Natural killer cell treated with Interleukin-12 subunit alpha and Interleukin-12 subunit beta and Interleukin-15 and Interleukin-18, amount 100 ng/mL, for 72 hours (primary cell): ENCODE measurements around the gene JDP2. TPM values are rescaled to one million over a fixed set of nuclear protein-coding genes. Genes with fewer than 3 reads are reported as not detected.

Experiments used
- ATAC-seq, 2 donors: fragments of 150-1000 bp; cut with Tn5 transposase in 1 of 2; sonication (Bioruptor Pico), chemical (Tn5 transposase) in 1 of 2; 2 replicates each; pipeline ENCODE4 v1.10.0; 2021
- DNase-seq: peaks from one replicate; pipeline ENCODE4 v3.0.0; 2022; ENCODE audit warnings: low spot score
- H3K27ac Mint-ChIP-seq, 2 donors: 1 replicate in 1 of 2; 2 replicates in 1 of 2; pipeline ENCODE4 v1.8.0; 2022; ENCODE audit warnings: mixed read lengths in 2 of 2, mild to moderate bottlenecking in 1 of 2, moderate library complexity in 1 of 2
- H3K27me3 Mint-ChIP-seq, 2 donors: 1 replicate in 1 of 2; 2 replicates in 1 of 2; pipeline ENCODE4 v1.8.0; 2022; ENCODE audit warnings: mixed read lengths in 2 of 2
- H3K36me3 Mint-ChIP-seq: one replicate; pipeline ENCODE4 v1.8.0; 2022; ENCODE audit warnings: mixed read lengths
- H3K4me1 Mint-ChIP-seq, 2 donors: 1 replicate in 1 of 2; 2 replicates in 1 of 2; pipeline ENCODE4 v1.8.0; 2022; ENCODE audit warnings: low read depth in 2 of 2, mixed read lengths in 2 of 2, mild to moderate bottlenecking in 1 of 2
- H3K4me3 Mint-ChIP-seq: one replicate; pipeline ENCODE4 v1.8.0; 2022; ENCODE audit warnings: mixed read lengths
- H3K9me3 Mint-ChIP-seq: 2 replicates; pipeline ENCODE4 v1.8.0; 2022; ENCODE audit warnings: mixed read lengths
- total RNA-seq, 2 donors: library from RNA; stranded (reverse); gene quantifications; one replicate each; pipeline ENCODE4 v1.2.3, GENCODE V29; 2022

Gene JDP2
- total RNA-seq, 2 donors from 2014 or later: 0.61 to 0.83 TPM

- H3K4me1 Mint-ChIP-seq: no peaks in the 10 kb centered on the region
- no peaks in the 10 kb centered on the region for H3K9me3 Mint-ChIP-seq
- peak overlapping the region in 1 of 2 donors; percentile 34 for H3K27ac Mint-ChIP-seq
- no peak for ATAC-seq
- no peak for DNase-seq
- peaks cover 0 to 25% of the 10 kb centered on the region in 2 donors for H3K27me3 Mint-ChIP-seq
- no peak overlapping the region for H3K4me3 Mint-ChIP-seq
- H3K36me3 Mint-ChIP-seq: no peaks in the 10 kb centered on the region
These were observed 28.5 kb upstream of the JDP2 start for GRCh38 chr14:75399321-75399720.

- no peaks in the 10 kb centered on the region for H3K36me3 Mint-ChIP-seq
- peaks cover 4 to 31% of the 10 kb centered on the region in 2 donors for H3K27me3 Mint-ChIP-seq
- peak overlapping the region in 1 of 2 donors; percentile 34 for H3K27ac Mint-ChIP-seq
- no peak for DNase-seq
- no peaks in the 10 kb centered on the region for H3K4me1 Mint-ChIP-seq
- no peak overlapping the region for H3K4me3 Mint-ChIP-seq
- no peak for ATAC-seq
- no peaks in the 10 kb centered on the region for H3K9me3 Mint-ChIP-seq
These were observed 27.7 kb upstream of the JDP2 start for GRCh38 chr14:75399843-75400775.

GRCh38 chr14:75401361-75401760, 26.5 kb upstream of the JDP2 start:
- peaks cover 4 to 20% of the 10 kb centered on the region in 2 donors for H3K27me3 Mint-ChIP-seq
- no peaks in the 10 kb centered on the region for H3K4me1 Mint-ChIP-seq
- H3K27ac Mint-ChIP-seq: peak overlapping the region in 1 of 2 donors; percentile 4
- H3K36me3 Mint-ChIP-seq: no peaks in the 10 kb centered on the region
- H3K9me3 Mint-ChIP-seq: no peaks in the 10 kb centered on the region
- ATAC-seq (no peak), DNase-seq (no peak)
- no peak overlapping the region for H3K4me3 Mint-ChIP-seq

GRCh38 chr14:75402867-75403413, 24.9 kb upstream of the JDP2 start:
- H3K27ac Mint-ChIP-seq: no peak overlapping the region
- peaks cover 4 to 10% of the 10 kb centered on the region in 2 donors for H3K27me3 Mint-ChIP-seq

GRCh38 chr14:75404847-75405246, 23.0 kb upstream of the JDP2 start:
- peaks cover 4 to 10% of the 10 kb centered on the region in 2 donors for H3K27me3 Mint-ChIP-seq
- ATAC-seq: no peak
- H3K27ac Mint-ChIP-seq: no peak overlapping the region
- H3K4me3 Mint-ChIP-seq: no peak overlapping the region
- DNase-seq: no peak
- H3K36me3 Mint-ChIP-seq: no peaks in the 10 kb centered on the region
- no peaks in the 10 kb centered on the region for H3K9me3 Mint-ChIP-seq
- no peaks in the 10 kb centered on the region for H3K4me1 Mint-ChIP-seq

More at GRCh38 chr14:75402867-75403413, 24.9 kb upstream of the JDP2 start:
- Mint-ChIP-seq H3K36me3 (no peaks in the 10 kb centered on the region), H3K9me3 (no peaks in the 10 kb centered on the region), H3K4me3 (no peak overlapping the region), H3K4me1 (no peaks in the 10 kb centered on the region)
- ATAC-seq (no peak), DNase-seq (no peak)

- H3K4me1 Mint-ChIP-seq: no peaks in the 10 kb centered on the region
- no peaks in the 10 kb centered on the region for H3K36me3 Mint-ChIP-seq
These were observed 21.7 kb upstream of the JDP2 start for GRCh38 chr14:75406102-75406501.

GRCh38 chr14:75406856-75407255, 21.0 kb upstream of the JDP2 start:
- no peak for DNase-seq
- Mint-ChIP-seq H3K4me1 (no peaks in the 10 kb centered on the region), H3K4me3 (no peak overlapping the region), H3K27ac (no peak overlapping the region), H3K36me3 (no peaks in the 10 kb centered on the region), H3K9me3 (no peaks in the 10 kb centered on the region), H3K27me3 (peaks cover 4 to 10% of the 10 kb centered on the region in 2 donors)
- no peak for ATAC-seq

More at GRCh38 chr14:75406102-75406501, 21.7 kb upstream of the JDP2 start:
- ATAC-seq (no peak), DNase-seq (no peak)
- Mint-ChIP-seq H3K4me3 (no peak overlapping the region), H3K9me3 (no peaks in the 10 kb centered on the region), H3K27me3 (peaks cover 4 to 10% of the 10 kb centered on the region in 2 donors), H3K27ac (no peak overlapping the region)

GRCh38 chr14:75409316-75410205, 18.3 kb upstream of the JDP2 start:
- H3K27ac Mint-ChIP-seq: no peak overlapping the region

GRCh38 chr14:75411214-75411540, 16.6 kb upstream of the JDP2 start:
- H3K4me1 Mint-ChIP-seq: no peaks in the 10 kb centered on the region
- H3K36me3 Mint-ChIP-seq: no peaks in the 10 kb centered on the region
- no peak for DNase-seq
- no peak for ATAC-seq
- H3K27ac Mint-ChIP-seq: no peak overlapping the region
- H3K9me3 Mint-ChIP-seq: no peaks in the 10 kb centered on the region
- H3K27me3 Mint-ChIP-seq: no peaks in the 10 kb centered on the region
- H3K4me3 Mint-ChIP-seq: no peak overlapping the region

More at GRCh38 chr14:75409316-75410205, 18.3 kb upstream of the JDP2 start:
- Mint-ChIP-seq H3K36me3 (no peaks in the 10 kb centered on the region), H3K27me3 (peaks cover 2 to 3% of the 10 kb centered on the region in 2 donors), H3K4me1 (no peaks in the 10 kb centered on the region), H3K9me3 (no peaks in the 10 kb centered on the region), H3K4me3 (no peak overlapping the region)
- DNase-seq: no peak
- no peak for ATAC-seq

GRCh38 chr14:75413013-75413412, 14.8 kb upstream of the JDP2 start:
- no peak overlapping the region for H3K27ac Mint-ChIP-seq
- ATAC-seq: no peak
- H3K27me3 Mint-ChIP-seq: no peaks in the 10 kb centered on the region
- no peaks in the 10 kb centered on the region for H3K4me1 Mint-ChIP-seq
- no peaks in the 10 kb centered on the region for H3K9me3 Mint-ChIP-seq
- no peak for DNase-seq
- no peaks in the 10 kb centered on the region for H3K36me3 Mint-ChIP-seq
- no peak overlapping the region for H3K4me3 Mint-ChIP-seq

GRCh38 chr14:75417674-75418073, 10.1 kb upstream of the JDP2 start:
- no peak for DNase-seq
- Mint-ChIP-seq H3K27me3 (peaks cover 2 to 9% of the 10 kb centered on the region in 2 donors), H3K4me3 (no peak overlapping the region), H3K27ac (no peak overlapping the region), H3K36me3 (no peaks in the 10 kb centered on the region), H3K4me1 (peaks cover 0 to 10% of the 10 kb centered on the region in 2 donors), H3K9me3 (no peaks in the 10 kb centered on the region)
- ATAC-seq: no peak

- no peaks in the 10 kb centered on the region for H3K9me3 Mint-ChIP-seq
- DNase-seq (no peak), ATAC-seq (peak; percentile 76 to 84)
- H3K27me3 Mint-ChIP-seq: peaks cover 2 to 10% of the 10 kb centered on the region in 2 donors
- H3K27ac Mint-ChIP-seq: peak overlapping the region in 1 of 2 donors; percentile 47
- H3K4me3 Mint-ChIP-seq: no peak overlapping the region
- H3K4me1 Mint-ChIP-seq: peaks cover 0 to 10% of the 10 kb centered on the region in 2 donors
- H3K36me3 Mint-ChIP-seq: no peaks in the 10 kb centered on the region
These were observed 8.7 kb upstream of the JDP2 start for GRCh38 chr14:75418850-75419768.

GRCh38 chr14:75422169-75422568, 5.7 kb upstream of the JDP2 start:
- DNase-seq (no peak), ATAC-seq (no peak)
- Mint-ChIP-seq H3K4me3 (no peak overlapping the region), H3K4me1 (peaks cover 0 to 23% of the 10 kb centered on the region in 2 donors), H3K9me3 (no peaks in the 10 kb centered on the region), H3K36me3 (peaks cover 4% of the 10 kb centered on the region), H3K27ac (no peak overlapping the region), H3K27me3 (peaks cover 19 to 28% of the 10 kb centered on the region in 2 donors)
